ENCODE measurements around the gene BCAP29. TPM values are rescaled to one million over a fixed set of nuclear protein-coding genes. Genes with fewer than 3 reads are reported as not detected.

The BCAP29 gene
- total RNA-seq, 4 donors from 2014 or later = 112 to 147 (median 131) TPM

GRCh38 chr7:107584716-107585115 is 4.7 kb downstream of the BCAP29 start:
- TF ChIP-seq CTCF (IDR thresholded peaks at IDR 0.05; ENCODE audit: low read depth) = no peak

- no peak for TF ChIP-seq CTCF (IDR thresholded peaks at IDR 0.05; ENCODE audit: low read depth)
Measured at GRCh38 chr7:107588529-107589130, 8.6 kb downstream of the BCAP29 start.

DNA sequence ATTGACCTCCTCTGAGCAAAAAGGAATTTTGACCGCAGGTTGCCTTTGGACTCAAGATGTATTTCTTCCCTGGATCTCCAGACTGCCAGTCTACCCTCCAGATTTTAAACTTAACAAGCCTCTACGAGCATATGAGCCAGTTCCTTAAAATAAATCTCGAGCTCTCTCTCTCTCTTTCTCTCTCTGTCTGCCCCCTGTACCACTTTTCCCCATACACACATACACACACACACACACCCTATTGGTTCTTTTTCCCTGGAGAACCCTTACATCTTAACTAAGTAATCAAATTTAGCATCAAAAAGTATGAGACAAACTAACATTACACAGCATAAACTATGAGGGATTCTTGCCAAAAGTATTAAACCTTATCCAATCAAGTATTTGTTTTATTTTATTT is 11.4 kb downstream of the BCAP29 start:
- no peak for TF ChIP-seq CTCF (IDR thresholded peaks at IDR 0.05; ENCODE audit: low read depth)

DNA sequence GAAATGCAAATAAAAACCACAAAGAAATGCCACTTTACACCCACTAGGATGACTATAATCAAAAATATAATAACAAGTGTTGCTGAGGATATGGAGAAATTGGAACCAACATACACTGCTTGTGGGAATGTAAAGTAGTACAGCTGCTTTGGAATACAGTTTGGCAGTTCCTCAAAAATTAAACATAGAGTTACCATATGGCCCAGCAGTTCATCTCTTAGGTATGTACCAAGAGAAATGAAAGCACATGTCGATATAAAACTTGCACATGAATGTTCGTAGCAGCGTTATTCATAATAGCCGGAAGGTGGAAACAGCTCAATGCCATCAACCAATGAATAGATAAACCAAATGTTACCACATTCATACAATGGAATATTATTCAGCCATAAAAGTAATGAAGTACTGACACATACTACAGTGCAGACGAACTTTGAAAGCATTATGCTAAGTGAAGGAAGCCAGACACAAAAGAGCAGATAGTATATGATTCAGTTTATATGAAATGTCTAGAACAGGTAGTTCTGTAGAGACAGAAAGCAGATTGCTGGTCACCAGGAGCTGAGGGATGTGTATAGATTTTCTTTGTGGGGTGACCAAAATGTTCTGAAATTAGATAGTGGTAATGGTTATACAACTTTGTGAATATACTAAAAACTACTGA is 12.4 kb downstream of the BCAP29 start:
- no peak for TF ChIP-seq CTCF (IDR thresholded peaks at IDR 0.05; ENCODE audit: low read depth)

- no peak for TF ChIP-seq CTCF (IDR thresholded peaks at IDR 0.05; ENCODE audit: low read depth)
Measured at GRCh38 chr7:107593025-107593410, 13.0 kb downstream of the BCAP29 start.

DNA sequence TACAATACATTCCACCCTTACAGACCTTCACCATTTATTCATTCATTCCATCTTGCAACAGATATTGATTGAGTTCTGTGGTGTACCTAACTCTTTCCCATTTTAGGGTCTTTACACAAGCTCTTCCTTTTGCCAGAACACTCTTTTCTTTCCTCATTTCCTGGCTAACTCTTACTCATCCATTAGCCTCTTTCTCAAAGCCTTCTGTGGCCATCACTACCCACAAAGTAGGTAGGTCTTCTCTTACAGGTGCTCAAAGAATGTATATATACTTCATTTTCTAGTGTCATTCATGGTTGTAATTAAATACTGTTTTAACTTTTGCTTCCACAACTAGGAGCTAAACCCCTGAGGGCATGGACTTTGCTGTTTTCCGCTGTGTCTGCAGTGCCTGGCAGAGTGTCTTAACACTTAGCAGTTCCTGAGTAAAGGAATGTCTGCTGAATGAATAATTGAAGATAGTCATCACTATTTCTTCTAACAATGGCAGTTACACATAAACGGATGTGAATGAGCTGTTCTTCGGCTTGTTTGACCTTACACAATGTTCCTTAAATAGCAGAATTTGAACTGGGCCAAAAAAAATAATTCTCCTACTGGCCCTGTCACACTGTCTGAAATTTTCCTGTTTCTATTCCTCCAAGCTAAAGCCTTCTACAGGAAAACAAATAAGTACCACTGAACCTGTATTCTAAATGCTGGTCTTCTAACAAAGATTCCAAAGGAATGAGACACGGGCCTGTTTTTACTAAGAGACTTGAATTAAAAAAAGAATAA is 15.1 kb downstream of the BCAP29 start:
- TF ChIP-seq CTCF (IDR thresholded peaks at IDR 0.05; ENCODE audit: low read depth) = no peak

- no peak for TF ChIP-seq CTCF (IDR thresholded peaks at IDR 0.05; ENCODE audit: low read depth)
Measured at GRCh38 chr7:107596881-107597581, 17.0 kb downstream of the BCAP29 start.
